ENCODE data around the gene KIAA2012.

The KIAA2012 gene

DNA sequence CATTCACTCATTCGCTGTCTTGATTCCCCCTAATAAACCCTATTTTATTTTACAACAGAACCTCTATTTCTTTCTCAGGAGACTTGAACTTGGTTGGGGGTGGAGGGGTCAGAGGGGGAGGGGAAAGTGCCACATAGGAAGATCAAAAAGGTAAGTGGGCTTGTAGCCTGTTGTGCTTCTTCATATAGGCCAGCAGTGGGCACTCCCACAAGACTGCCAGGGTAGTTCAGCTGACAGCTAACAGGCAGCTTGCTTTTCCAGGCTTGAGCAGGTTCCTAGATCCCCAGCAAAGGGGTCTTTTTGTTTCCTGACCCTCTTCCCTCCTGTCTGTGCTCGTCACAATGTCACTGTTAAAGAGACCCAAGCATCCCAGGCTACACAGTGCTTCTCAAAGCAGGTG lies 829 bp upstream of the KIAA2012 start (continued):
- TF ChIP-seq OSR1 (CRISPR knock-in tag; IDR thresholded peaks at IDR 0.05) (no peak), ZFP3 (CRISPR knock-in tag; IDR thresholded peaks at IDR 0.05) (no peak), TCF4 (CRISPR knock-in tag; IDR thresholded peaks at IDR 0.05; ENCODE audit: borderline replicate concordance) (no peak), ISL1 (CRISPR knock-in tag; IDR thresholded peaks at IDR 0.05) (no peak), ARNTL (CRISPR knock-in tag; IDR thresholded peaks at IDR 0.05; ENCODE audit: borderline replicate concordance, low read depth) (no peak)
- TF ChIP-seq, protein P1, sequence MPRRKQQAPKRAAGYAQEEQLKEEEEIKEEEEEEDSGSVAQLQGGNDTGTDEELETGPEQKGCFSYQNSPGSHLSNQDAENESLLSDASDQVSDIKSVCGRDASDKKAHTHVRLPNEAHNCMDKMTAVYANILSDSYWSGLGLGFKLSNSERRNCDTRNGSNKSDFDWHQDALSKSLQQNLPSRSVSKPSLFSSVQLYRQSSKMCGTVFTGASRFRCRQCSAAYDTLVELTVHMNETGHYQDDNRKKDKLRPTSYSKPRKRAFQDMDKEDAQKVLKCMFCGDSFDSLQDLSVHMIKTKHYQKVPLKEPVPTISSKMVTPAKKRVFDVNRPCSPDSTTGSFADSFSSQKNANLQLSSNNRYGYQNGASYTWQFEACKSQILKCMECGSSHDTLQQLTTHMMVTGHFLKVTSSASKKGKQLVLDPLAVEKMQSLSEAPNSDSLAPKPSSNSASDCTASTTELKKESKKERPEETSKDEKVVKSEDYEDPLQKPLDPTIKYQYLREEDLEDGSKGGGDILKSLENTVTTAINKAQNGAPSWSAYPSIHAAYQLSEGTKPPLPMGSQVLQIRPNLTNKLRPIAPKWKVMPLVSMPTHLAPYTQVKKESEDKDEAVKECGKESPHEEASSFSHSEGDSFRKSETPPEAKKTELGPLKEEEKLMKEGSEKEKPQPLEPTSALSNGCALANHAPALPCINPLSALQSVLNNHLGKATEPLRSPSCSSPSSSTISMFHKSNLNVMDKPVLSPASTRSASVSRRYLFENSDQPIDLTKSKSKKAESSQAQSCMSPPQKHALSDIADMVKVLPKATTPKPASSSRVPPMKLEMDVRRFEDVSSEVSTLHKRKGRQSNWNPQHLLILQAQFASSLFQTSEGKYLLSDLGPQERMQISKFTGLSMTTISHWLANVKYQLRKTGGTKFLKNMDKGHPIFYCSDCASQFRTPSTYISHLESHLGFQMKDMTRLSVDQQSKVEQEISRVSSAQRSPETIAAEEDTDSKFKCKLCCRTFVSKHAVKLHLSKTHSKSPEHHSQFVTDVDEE (CRISPR knock-in tag; IDR thresholded peaks at IDR 0.05) = no peak

DNA sequence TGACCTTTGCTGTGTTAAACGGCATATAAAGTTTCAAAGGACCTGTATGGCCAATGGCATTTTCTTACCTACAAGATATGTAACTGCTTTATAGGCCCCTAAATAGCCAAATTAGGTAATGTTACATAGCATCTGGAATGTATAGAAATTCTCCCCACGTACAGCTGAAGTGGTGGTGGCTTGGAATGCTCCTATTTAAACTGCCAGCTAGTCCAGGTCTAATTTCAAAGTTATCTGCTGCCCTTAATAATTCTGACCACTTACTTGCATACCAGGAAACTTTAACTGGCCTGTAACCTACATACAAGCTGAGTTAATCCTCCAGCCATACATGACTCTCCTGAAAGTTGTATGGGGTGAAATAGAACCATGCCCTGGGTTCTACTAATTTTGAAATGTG lies 1.3 kb downstream of the KIAA2012 start:
- ATAC-seq = no peak
- TF ChIP-seq ZNF8 (CRISPR knock-in tag; IDR thresholded peaks at IDR 0.05) = no peak
- no peak for TF ChIP-seq ZC3H10 (CRISPR knock-in tag; IDR thresholded peaks at IDR 0.05)
- no peak for TF ChIP-seq BACH2 (CRISPR knock-in tag; IDR thresholded peaks at IDR 0.05; ENCODE audit: borderline replicate concordance)
- TF ChIP-seq, protein P2, sequence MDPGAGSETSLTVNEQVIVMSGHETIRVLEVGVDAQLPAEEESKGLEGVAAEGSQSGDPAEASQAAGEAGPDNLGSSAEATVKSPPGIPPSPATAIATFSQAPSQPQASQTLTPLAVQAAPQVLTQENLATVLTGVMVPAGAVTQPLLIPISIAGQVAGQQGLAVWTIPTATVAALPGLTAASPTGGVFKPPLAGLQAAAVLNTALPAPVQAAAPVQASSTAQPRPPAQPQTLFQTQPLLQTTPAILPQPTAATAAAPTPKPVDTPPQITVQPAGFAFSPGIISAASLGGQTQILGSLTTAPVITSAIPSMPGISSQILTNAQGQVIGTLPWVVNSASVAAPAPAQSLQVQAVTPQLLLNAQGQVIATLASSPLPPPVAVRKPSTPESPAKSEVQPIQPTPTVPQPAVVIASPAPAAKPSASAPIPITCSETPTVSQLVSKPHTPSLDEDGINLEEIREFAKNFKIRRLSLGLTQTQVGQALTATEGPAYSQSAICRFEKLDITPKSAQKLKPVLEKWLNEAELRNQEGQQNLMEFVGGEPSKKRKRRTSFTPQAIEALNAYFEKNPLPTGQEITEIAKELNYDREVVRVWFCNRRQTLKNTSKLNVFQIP (CRISPR knock-in tag; IDR thresholded peaks at IDR 0.05; ENCODE audit: borderline replicate concordance, low read depth) = no peak
- TF ChIP-seq CSDC2 (CRISPR knock-in tag; IDR thresholded peaks at IDR 0.05) = no peak
- no peak for TF ChIP-seq GLIS3 (CRISPR knock-in tag; IDR thresholded peaks at IDR 0.05)
- no peak for TF ChIP-seq PPARA (CRISPR knock-in tag; IDR thresholded peaks at IDR 0.05; ENCODE audit: borderline replicate concordance)
- TF ChIP-seq ZFP30 (CRISPR knock-in tag; IDR thresholded peaks at IDR 0.05) = no peak
- TF ChIP-seq ZNF565 (CRISPR knock-in tag; conservative IDR thresholded peaks at IDR 0.05; ENCODE audit: low read depth) = no peak
- no peak for TF ChIP-seq TCF4 (CRISPR knock-in tag; IDR thresholded peaks at IDR 0.05; ENCODE audit: borderline replicate concordance)
- TF ChIP-seq ZFP3 (CRISPR knock-in tag; IDR thresholded peaks at IDR 0.05) = no peak
- no peak for TF ChIP-seq OSR1 (CRISPR knock-in tag; IDR thresholded peaks at IDR 0.05)

DNA sequence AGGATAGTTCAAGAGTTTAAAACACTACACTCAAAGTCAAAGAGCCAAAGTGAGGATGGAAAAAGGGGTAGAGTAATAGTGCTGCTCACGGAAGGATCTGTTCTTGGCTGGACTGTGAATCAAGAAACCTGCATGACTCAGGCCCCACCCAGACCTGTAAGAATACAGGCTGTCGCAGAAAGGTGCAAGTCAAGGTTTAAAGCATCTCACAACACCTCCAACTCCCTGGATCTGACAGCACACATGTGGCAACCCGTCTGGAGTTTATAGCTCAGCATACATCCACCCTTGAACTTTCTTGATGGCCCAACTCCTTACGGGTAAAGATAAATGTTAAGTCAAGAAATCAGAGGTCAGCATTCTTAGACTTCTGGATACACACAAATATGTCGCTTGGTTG lies 6.3 kb downstream of the KIAA2012 start:
- ATAC-seq = no peak
- TF ChIP-seq, protein P3, sequence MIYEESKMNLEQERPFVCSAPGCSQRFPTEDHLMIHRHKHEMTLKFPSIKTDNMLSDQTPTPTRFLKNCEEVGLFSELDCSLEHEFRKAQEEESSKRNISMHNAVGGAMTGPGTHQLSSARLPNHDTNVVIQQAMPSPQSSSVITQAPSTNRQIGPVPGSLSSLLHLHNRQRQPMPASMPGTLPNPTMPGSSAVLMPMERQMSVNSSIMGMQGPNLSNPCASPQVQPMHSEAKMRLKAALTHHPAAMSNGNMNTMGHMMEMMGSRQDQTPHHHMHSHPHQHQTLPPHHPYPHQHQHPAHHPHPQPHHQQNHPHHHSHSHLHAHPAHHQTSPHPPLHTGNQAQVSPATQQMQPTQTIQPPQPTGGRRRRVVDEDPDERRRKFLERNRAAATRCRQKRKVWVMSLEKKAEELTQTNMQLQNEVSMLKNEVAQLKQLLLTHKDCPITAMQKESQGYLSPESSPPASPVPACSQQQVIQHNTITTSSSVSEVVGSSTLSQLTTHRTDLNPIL (CRISPR knock-in tag; IDR thresholded peaks at IDR 0.05; ENCODE audit: low read depth) = no peak
- TF ChIP-seq ZNF70 (CRISPR knock-in tag; IDR thresholded peaks at IDR 0.05) = no peak
- TF ChIP-seq, protein P4, sequence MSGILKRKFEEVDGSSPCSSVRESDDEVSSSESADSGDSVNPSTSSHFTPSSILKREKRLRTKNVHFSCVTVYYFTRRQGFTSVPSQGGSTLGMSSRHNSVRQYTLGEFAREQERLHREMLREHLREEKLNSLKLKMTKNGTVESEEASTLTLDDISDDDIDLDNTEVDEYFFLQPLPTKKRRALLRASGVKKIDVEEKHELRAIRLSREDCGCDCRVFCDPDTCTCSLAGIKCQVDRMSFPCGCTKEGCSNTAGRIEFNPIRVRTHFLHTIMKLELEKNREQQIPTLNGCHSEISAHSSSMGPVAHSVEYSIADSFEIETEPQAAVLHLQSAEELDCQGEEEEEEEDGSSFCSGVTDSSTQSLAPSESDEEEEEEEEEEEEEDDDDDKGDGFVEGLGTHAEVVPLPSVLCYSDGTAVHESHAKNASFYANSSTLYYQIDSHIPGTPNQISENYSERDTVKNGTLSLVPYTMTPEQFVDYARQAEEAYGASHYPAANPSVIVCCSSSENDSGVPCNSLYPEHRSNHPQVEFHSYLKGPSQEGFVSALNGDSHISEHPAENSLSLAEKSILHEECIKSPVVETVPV (CRISPR knock-in tag; IDR thresholded peaks at IDR 0.05) = no peak

DNA sequence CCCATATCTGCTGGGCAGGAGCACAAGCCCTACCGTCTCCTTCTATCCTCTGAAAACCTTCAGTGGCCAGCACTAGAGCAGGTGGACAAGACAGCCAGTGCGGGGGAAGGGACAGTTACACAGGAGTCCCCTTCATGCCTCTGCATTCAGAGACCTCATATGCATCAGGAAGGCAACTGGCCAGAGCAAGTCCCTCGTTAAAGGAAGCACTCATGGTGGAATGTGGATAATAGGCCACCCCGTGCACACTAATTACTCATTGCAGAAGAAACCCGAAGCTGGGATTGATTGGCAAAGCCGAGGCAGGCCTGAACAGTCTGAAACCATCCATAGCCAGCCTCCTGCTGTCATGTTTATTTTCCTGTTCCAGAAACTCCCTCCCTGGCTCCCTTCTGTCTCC lies 11.2 kb downstream of the KIAA2012 start:
- TF ChIP-seq ESRRG (CRISPR knock-in tag; IDR thresholded peaks at IDR 0.05) = no peak
- TF ChIP-seq, protein P1 (CRISPR knock-in tag; IDR thresholded peaks at IDR 0.05) = no peak
- no peak for TF ChIP-seq ZNF565 (CRISPR knock-in tag; conservative IDR thresholded peaks at IDR 0.05; ENCODE audit: low read depth)
- no peak for TF ChIP-seq TOX (CRISPR knock-in tag; IDR thresholded peaks at IDR 0.05; ENCODE audit: borderline replicate concordance)
- no peak for TF ChIP-seq ZNF8 (CRISPR knock-in tag; IDR thresholded peaks at IDR 0.05)
- no peak for TF ChIP-seq ZFP3 (CRISPR knock-in tag; IDR thresholded peaks at IDR 0.05)
- TF ChIP-seq SNAI2 (CRISPR knock-in tag; IDR thresholded peaks at IDR 0.05) = no peak
- TF ChIP-seq, protein P4 (CRISPR knock-in tag; IDR thresholded peaks at IDR 0.05) = no peak
- TF ChIP-seq BACH2 (CRISPR knock-in tag; IDR thresholded peaks at IDR 0.05; ENCODE audit: borderline replicate concordance) = no peak
- TF ChIP-seq, protein P3 (CRISPR knock-in tag; IDR thresholded peaks at IDR 0.05; ENCODE audit: low read depth) = no peak
- no peak for TF ChIP-seq ISL1 (CRISPR knock-in tag; IDR thresholded peaks at IDR 0.05)
- no peak for ATAC-seq
